Naive B cell (primary cell): ENCODE results near the gene PTPN4. TPM values are rescaled to one million over a fixed set of nuclear protein-coding genes. Genes with fewer than 3 reads are reported as not detected.
"Not testable (repeated sequence)": the region's sequence is repeated elsewhere in the genome, so short reads cannot be mapped to it uniquely, and the experiment has no call there.

ENCODE experiments used
- ATAC-seq, 2 donors: fragments of 150-1000 bp; cut with Tn5 transposase; 2 replicates each; pipeline ENCODE4 v1.10.0; 2021; ENCODE audit warnings: low read depth in 2 of 2, mild to moderate bottlenecking in 2 of 2, moderate library complexity in 2 of 2
- DNase-seq: peaks from one replicate; pipeline ENCODE4 v3.0.0; 2022
- H3K27ac Mint-ChIP-seq, 6 donors: one replicate each; pipeline ENCODE4 v1.8.0; 2020 to 2022; ENCODE audit warnings: mild to moderate bottlenecking in 6 of 6, mixed read lengths in 6 of 6, moderate library complexity in 5 of 6, inconsistent platforms in 2 of 6
- H3K27me3 Mint-ChIP-seq, 3 donors: one replicate each; pipeline ENCODE4 v1.8.0; 2021 to 2022; ENCODE audit warnings: mixed read lengths in 3 of 3, mild to moderate bottlenecking in 1 of 3
- H3K36me3 Mint-ChIP-seq, 2 donors: one replicate each; pipeline ENCODE4 v1.8.0; 2020 to 2022; ENCODE audit warnings: mixed read lengths in 2 of 2, inconsistent platforms in 1 of 2, mild to moderate bottlenecking in 1 of 2
- H3K4me1 Mint-ChIP-seq, 3 donors: one replicate each; pipeline ENCODE4 v1.8.0; 2020 to 2022; ENCODE audit warnings: mixed read lengths in 3 of 3, inconsistent platforms in 1 of 3, mild to moderate bottlenecking in 1 of 3, moderate library complexity in 1 of 3
- H3K4me3 Mint-ChIP-seq, 8 donors: one replicate each; pipeline ENCODE4 v1.8.0; 2020 to 2022; ENCODE audit warnings: mild to moderate bottlenecking in 8 of 8, mixed read lengths in 8 of 8, moderate library complexity in 8 of 8, inconsistent platforms in 2 of 8
- H3K9me3 Mint-ChIP-seq, 7 donors: one replicate each; pipeline ENCODE4 v1.8.0; 2020 to 2022; ENCODE audit warnings: mixed read lengths in 7 of 7, mild to moderate bottlenecking in 5 of 7, inconsistent platforms in 2 of 7, moderate library complexity in 1 of 7
- polyA plus RNA-seq, 6 donors: library from polyadenylated mRNA; unstranded; fragments of 300-500 nt; fragmentation: Illumina TruSeq; gene quantifications; one replicate each; pipeline ENCODE4 v1.2.3, GENCODE V29; 2021; ENCODE audit warnings: low read depth in 6 of 6

Gene PTPN4
- polyA plus RNA-seq, 6 donors from 2014 or later: 6.6 to 30.3 (median 25.5) TPM

DNA sequence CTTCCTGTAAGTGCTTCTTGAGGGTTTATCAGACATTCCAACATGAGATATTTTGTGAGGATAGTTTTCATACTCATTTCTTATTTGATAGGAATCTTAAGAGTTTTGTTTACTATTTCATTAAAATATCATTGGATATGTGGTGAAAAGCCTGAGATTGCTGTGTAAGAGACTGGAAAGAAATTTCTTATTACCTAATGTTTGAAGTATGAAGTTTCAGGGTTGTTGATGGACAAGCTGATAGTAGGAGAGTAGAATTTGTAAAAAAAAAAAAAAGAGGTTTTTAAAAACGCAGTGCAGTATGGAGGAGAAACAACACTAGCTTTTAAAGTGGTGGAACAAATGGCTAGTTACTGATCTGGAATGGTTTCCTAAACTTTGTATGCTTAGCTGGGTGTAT lies 260.8 kb downstream of the PTPN4 start:
- ATAC-seq (no peak), DNase-seq (no peak)
- H3K9me3 Mint-ChIP-seq: peaks cover 0 to 20% (median 9%) of the 10 kb centered on the region in 7 donors
- H3K4me3 Mint-ChIP-seq: no peak overlapping the region
- H3K27ac Mint-ChIP-seq: no peak overlapping the region
- H3K27me3 Mint-ChIP-seq: no peaks in the 10 kb centered on the region
- peaks cover 10 to 18% of the 10 kb centered on the region in 2 donors for H3K36me3 Mint-ChIP-seq
- H3K4me1 Mint-ChIP-seq: peaks cover 9 to 17% (median 11%) of the 10 kb centered on the region in 3 donors

DNA sequence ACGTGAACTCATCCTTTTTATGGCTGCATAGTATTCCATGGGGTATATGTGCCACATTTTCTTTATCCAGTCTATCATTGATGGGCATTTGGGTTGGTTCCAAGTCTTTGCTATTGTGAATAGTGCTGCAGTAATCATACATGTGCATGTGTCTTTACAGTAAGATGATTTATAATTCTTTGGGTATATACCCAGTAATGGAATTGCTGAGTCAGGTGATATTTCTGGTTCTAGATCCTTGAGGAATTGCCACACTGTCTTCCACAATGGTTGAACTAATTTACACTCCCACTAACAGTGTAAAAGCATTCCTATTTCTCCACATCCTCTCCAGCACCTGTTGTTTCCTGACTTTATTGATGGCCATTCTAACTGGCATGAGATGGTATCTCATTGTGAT lies 262.8 kb downstream of the PTPN4 start:
- Mint-ChIP-seq H3K4me1 (peaks cover 5 to 16% (median 10%) of the 10 kb centered on the region in 3 donors), H3K36me3 (peaks cover 19 to 24% of the 10 kb centered on the region in 2 donors), H3K27ac (peak overlapping the region in 1 of 6 donors; percentile 6), H3K9me3 (peaks cover 0 to 20% (median 11%) of the 10 kb centered on the region in 7 donors)
- not testable (repeated sequence) for ATAC-seq, H3K4me3 Mint-ChIP-seq, DNase-seq, H3K27me3 Mint-ChIP-seq

DNA sequence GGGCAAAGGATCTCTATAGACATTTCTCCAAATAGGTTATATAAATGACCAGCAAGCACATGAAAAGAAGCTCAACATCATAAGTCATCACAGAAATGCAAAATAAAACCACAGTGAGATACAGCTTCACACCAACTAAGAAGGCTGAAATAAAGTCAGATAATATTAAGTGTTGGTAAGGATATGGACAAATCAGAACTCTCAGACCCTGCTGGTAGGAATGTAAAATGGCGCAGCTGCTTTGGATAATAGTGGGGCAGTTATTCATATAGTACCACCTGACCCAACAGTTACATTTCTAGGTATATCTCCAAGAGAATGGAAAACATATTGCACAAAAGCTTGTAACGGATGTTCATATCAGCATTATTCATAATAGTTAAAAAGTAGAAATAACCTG lies 267.2 kb downstream of the PTPN4 start:
- H3K4me1 Mint-ChIP-seq: peaks cover 5 to 13% (median 11%) of the 10 kb centered on the region in 3 donors
- no peaks in the 10 kb centered on the region for H3K27me3 Mint-ChIP-seq
- H3K36me3 Mint-ChIP-seq: peaks cover 19 to 24% of the 10 kb centered on the region in 2 donors
- H3K27ac Mint-ChIP-seq: no peak overlapping the region
- no peak for DNase-seq
- ATAC-seq: no peak
- no peak overlapping the region for H3K4me3 Mint-ChIP-seq
- peaks cover 0 to 20% (median 11%) of the 10 kb centered on the region in 7 donors for H3K9me3 Mint-ChIP-seq

DNA sequence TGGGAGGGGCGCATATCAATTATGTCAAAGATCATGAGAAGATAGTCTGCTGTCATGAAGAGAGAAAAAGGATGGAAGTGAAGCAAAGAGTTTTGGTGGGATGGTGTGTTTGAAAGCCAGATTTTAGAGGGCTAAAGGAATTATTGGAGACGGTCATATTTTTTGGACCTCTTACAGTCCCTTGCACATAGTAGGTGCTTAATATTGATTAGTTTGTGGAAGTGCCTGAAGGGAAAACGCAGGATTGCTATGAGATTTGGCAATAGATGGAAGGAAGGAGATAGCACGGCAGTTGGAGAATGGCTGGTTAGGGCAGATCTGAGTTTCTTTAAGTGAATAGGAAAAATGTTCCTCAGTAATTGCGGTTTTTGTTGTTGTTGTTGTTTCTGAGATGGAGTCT lies 269.1 kb downstream of the PTPN4 start:
- Mint-ChIP-seq H3K4me1 (peaks cover 0 to 13% (median 11%) of the 10 kb centered on the region in 3 donors), H3K4me3 (no peak overlapping the region), H3K27me3 (no peaks in the 10 kb centered on the region), H3K9me3 (peaks cover 0 to 14% (median 10%) of the 10 kb centered on the region in 7 donors), H3K36me3 (peaks cover 14 to 19% of the 10 kb centered on the region in 2 donors), H3K27ac (no peak overlapping the region)
- DNase-seq: no peak
- no peak for ATAC-seq

DNA sequence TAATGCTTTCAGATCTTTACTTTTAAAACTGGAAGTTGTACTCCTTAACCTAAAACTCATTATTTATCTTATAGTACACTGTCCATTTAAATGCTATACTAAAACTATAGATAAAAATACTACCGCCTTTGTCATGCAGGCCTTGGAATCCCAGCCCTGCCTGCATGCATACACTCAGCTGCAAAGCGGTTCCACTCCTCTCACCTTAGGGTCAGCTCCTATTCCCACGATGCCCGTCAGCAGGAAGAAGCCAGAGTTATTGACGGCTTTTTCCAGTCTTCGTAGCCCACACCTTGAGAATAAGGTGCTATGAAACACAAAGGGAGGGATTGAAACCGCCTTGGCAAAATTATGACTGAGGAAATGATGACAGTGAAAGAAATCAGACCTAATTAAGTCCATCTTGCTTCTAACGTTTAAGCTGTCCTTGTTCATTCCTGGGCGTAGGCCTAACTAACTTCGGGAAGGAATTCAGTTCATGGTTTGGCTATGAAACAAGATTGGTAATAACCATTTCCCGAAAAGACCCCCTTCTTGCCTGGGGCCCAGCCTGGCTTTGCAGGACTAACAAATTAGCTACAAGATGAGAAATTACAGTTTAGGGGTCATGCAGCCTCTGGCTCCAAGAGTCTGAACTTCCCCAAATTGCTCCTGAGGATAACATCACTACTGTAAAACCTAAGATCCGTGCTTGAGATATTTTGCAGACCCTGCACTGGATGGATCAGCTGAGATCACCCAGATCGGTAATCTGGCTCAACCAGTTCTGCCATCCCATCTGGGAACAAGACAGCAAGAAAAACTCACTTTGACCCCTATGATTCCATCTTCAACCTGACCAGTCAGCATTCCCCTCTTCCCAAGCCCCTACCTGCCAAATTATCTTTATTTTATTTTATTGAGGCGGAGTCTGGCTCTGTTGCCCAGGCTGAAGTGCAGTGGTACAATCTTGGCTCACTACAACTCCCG lies 270.2 kb downstream of the PTPN4 start:
- Mint-ChIP-seq H3K4me3 (no peak overlapping the region), H3K4me1 (peaks cover 0 to 13% (median 11%) of the 10 kb centered on the region in 3 donors), H3K9me3 (peaks cover 0 to 7% (median 4%) of the 10 kb centered on the region in 7 donors), H3K27me3 (no peaks in the 10 kb centered on the region), H3K36me3 (peaks cover 11 to 15% of the 10 kb centered on the region in 2 donors), H3K27ac (no peak overlapping the region)
- DNase-seq (no peak), ATAC-seq (no peak)

DNA sequence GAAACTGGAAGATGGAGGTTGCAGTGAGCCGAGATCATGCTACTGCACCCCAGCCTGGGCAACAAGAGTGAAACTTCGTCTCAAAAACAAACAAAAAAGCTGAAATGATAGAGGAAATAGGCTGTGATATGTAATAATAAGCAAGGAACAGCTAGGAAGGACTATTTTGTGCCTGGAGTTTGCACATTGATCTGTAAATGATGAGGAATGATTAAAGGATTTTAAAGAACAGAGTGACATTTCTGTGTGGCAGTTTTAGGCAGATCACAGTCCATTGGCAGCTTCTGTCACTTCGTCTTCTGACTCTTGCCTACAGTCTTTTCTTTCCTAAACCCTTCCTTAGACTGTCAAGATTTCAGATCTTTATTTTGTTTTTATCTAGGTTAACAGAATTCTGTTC lies 272.6 kb downstream of the PTPN4 start:
- no peaks in the 10 kb centered on the region for H3K27me3 Mint-ChIP-seq
- DNase-seq: no peak
- no peak for ATAC-seq
- peaks cover 0 to 3% of the 10 kb centered on the region in 2 donors for H3K36me3 Mint-ChIP-seq
- peaks cover 0 to 18% (median 5%) of the 10 kb centered on the region in 3 donors for H3K4me1 Mint-ChIP-seq
- no peak overlapping the region for H3K27ac Mint-ChIP-seq
- peaks cover 0 to under 1% (median 0%) of the 10 kb centered on the region in 7 donors for H3K9me3 Mint-ChIP-seq
- no peak overlapping the region for H3K4me3 Mint-ChIP-seq

Other genes with a start within 250 kb of the PTPN4 start
- not detected for gene SCTR, start 235.4 kb upstream of the PTPN4 start, polyA plus RNA-seq
- not detected for gene CFAP221, start 215.5 kb upstream of the PTPN4 start, polyA plus RNA-seq
- gene TMEM177, start 80.7 kb upstream of the PTPN4 start, polyA plus RNA-seq: 10 to 100 TPM in 3 of 6 donors, 1 to 10 TPM in 2, under 1 TPM in 1; 0.88 to 13.8 (median 10.0) TPM